ENCODE data around the gene HOXA5.

DNA sequence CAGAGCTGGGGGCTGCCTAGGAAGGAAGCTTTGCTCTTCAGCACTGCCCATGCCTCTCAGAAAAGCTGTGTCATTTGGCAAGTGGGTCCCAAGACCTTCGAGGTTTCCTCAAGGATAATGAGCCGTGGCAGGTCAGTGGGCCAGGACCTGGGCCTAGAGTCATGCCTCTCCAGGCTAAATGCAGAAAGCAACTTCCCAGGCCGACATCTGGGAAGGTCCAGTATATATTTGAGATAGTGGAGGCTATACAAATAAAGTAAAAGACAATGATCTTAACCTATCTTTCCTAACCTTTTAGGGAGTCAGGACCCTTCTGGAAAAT, 33.0 kb upstream of the HOXA5 start:
- TF ChIP-seq, protein P1, sequence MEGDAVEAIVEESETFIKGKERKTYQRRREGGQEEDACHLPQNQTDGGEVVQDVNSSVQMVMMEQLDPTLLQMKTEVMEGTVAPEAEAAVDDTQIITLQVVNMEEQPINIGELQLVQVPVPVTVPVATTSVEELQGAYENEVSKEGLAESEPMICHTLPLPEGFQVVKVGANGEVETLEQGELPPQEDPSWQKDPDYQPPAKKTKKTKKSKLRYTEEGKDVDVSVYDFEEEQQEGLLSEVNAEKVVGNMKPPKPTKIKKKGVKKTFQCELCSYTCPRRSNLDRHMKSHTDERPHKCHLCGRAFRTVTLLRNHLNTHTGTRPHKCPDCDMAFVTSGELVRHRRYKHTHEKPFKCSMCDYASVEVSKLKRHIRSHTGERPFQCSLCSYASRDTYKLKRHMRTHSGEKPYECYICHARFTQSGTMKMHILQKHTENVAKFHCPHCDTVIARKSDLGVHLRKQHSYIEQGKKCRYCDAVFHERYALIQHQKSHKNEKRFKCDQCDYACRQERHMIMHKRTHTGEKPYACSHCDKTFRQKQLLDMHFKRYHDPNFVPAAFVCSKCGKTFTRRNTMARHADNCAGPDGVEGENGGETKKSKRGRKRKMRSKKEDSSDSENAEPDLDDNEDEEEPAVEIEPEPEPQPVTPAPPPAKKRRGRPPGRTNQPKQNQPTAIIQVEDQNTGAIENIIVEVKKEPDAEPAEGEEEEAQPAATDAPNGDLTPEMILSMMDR (IDR thresholded peaks at IDR 0.05) = no peak
- TF ChIP-seq POLR2A (IDR thresholded peaks at IDR 0.05) = no peak
